Natural killer cell (primary cell): ENCODE measurements around the gene RAB5IF. TPM values are rescaled to one million over a fixed set of nuclear protein-coding genes. Genes with fewer than 3 reads are reported as not detected.

Experiments
- ATAC-seq, 3 donors: fragments of 150-1000 bp in 2 of 3; fragments of 200-7000 bp in 1 of 3; cut with Tn5 transposase; 1 replicate in 1 of 3; 2 replicates in 2 of 3; pipeline ENCODE4 v1.10.0; 2021; ENCODE audit warnings: mild to moderate bottlenecking in 2 of 3, moderate library complexity in 2 of 3
- DNase-seq, 2 donors: peaks; one replicate each; pipeline versions ENCODE4 v3.0.0 to v3.0.0-alpha.2; 2013 to 2021; ENCODE audit warnings: mixed read lengths in 1 of 2
- H3K27ac ChIP-seq: one replicate; pipeline ENCODE4 v1.5.1; 2013; ENCODE audit warnings: mild to moderate bottlenecking, low read length
- H3K27me3 ChIP-seq: one replicate; pipeline ENCODE4 v1.6.1; 2013; ENCODE audit warnings: low read length; ENCODE audit not compliant: control insufficient read depth, insufficient read depth
- H3K36me3 ChIP-seq: one replicate; pipeline ENCODE4 v1.6.1; 2013; ENCODE audit warnings: low read length; ENCODE audit not compliant: control insufficient read depth, insufficient read depth
- H3K4me1 ChIP-seq: one replicate; pipeline ENCODE4 v1.6.1; 2013; ENCODE audit warnings: low read length; ENCODE audit not compliant: control insufficient read depth, insufficient read depth
- H3K4me3 ChIP-seq: one replicate; pipeline ENCODE4 v1.5.1; 2013; ENCODE audit warnings: low read length
- H3K9me3 ChIP-seq: one replicate; pipeline ENCODE4 v1.6.1; 2013; ENCODE audit warnings: low read length; ENCODE audit not compliant: control insufficient read depth, insufficient read depth
- H3K27ac Mint-ChIP-seq, 2 donors: one replicate each; pipeline ENCODE4 v1.8.0; 2022; ENCODE audit warnings: mild to moderate bottlenecking in 2 of 2, mixed read lengths in 2 of 2, moderate library complexity in 1 of 2
- H3K27me3 Mint-ChIP-seq, 2 donors: one replicate each; pipeline ENCODE4 v1.8.0; 2022; ENCODE audit warnings: low read depth in 2 of 2, mixed read lengths in 2 of 2
- H3K36me3 Mint-ChIP-seq: one replicate; pipeline ENCODE4 v1.8.0; 2022; ENCODE audit warnings: mixed read lengths
- H3K4me1 Mint-ChIP-seq, 2 donors: one replicate each; pipeline ENCODE4 v1.8.0; 2022; ENCODE audit warnings: mixed read lengths in 2 of 2
- H3K4me3 Mint-ChIP-seq: one replicate; pipeline ENCODE4 v1.8.0; 2022; ENCODE audit warnings: mild to moderate bottlenecking, moderate library complexity, mixed read lengths
- H3K9me3 Mint-ChIP-seq, 2 donors: one replicate each; pipeline ENCODE4 v1.8.0; 2022; ENCODE audit warnings: mixed read lengths in 2 of 2
- WGBS: methylation state at CpG from one replicate; pipeline ENCODE4 v1.1.7; 2013; ENCODE audit warnings: missing lambda C conversion rate; ENCODE audit not compliant: insufficient coverage; 5-methylcytosine and 5-hydroxymethylcytosine counted together
- intact Hi-C: fragments of 100-400 bp; cut with micrococcal nuclease; formaldehyde crosslinking; loops from one replicate; pipeline ENCODE4 v1.14.2; 2022
- total RNA-seq, 4 donors: library from RNA; stranded (reverse); fragments of 120-200 nt in 1 of 4; gene quantifications; one replicate each; pipeline versions ENCODE4 v1.2.3 to v1.2.4, GENCODE V29; 2013 to 2022
- TF ChIP-seq, protein P1 (sequence below): fragments of 200-600 bp; IDR thresholded peaks from one replicate; pipeline ENCODE4 v1.8.0; 2022; ENCODE audit warnings: antibody characterized with exemption

The RAB5IF gene
- total RNA-seq, 3 donors from 2014 or later (not counting 1 experiment from before 2014, with no cell fraction given): 158 to 265 (median 247) TPM

- Mint-ChIP-seq H3K36me3 (no peaks in the 10 kb centered on the region), H3K4me3 (peak overlapping the region; percentile 95), H3K4me1 (peaks cover 57 to 59% of the 10 kb centered on the region in 2 donors), H3K9me3 (no peaks in the 10 kb centered on the region), H3K27ac (peak overlapping the region; percentile 97 to 98), H3K27me3 (no peaks in the 10 kb centered on the region)
- H3K27ac ChIP-seq: peak overlapping the region; percentile 85
- H3K27me3 ChIP-seq: no peaks in the 10 kb centered on the region
- H3K4me3 ChIP-seq: peak overlapping the region; percentile 54
- H3K4me1 ChIP-seq: peaks cover 57% of the 10 kb centered on the region
- ATAC-seq: peak; percentile 12 to 41 (median 17)
- intact Hi-C loops: loop anchor here (1.0 to 10.0 kb wide), 5 partner anchors 16 to 240 kb away; partner anchors contain the start of gene TGIF2
- H3K36me3 ChIP-seq: peaks cover 22% of the 10 kb centered on the region
- TF ChIP-seq, protein P1, sequence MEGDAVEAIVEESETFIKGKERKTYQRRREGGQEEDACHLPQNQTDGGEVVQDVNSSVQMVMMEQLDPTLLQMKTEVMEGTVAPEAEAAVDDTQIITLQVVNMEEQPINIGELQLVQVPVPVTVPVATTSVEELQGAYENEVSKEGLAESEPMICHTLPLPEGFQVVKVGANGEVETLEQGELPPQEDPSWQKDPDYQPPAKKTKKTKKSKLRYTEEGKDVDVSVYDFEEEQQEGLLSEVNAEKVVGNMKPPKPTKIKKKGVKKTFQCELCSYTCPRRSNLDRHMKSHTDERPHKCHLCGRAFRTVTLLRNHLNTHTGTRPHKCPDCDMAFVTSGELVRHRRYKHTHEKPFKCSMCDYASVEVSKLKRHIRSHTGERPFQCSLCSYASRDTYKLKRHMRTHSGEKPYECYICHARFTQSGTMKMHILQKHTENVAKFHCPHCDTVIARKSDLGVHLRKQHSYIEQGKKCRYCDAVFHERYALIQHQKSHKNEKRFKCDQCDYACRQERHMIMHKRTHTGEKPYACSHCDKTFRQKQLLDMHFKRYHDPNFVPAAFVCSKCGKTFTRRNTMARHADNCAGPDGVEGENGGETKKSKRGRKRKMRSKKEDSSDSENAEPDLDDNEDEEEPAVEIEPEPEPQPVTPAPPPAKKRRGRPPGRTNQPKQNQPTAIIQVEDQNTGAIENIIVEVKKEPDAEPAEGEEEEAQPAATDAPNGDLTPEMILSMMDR: no peak
- H3K9me3 ChIP-seq: no peaks in the 10 kb centered on the region
- peak in 1 of 2 donors; percentile 61 for DNase-seq
- WGBS: 43% methylated on average over 7 of the region's 7 CpGs
Observed at GRCh38 chr20:36644706-36645095, 39.1 kb downstream of the RAB5IF start.

GRCh38 chr20:36645353-36645752 lies 39.8 kb downstream of the RAB5IF start:
- WGBS: 67% methylated on average over 7 of the region's 7 CpGs
- peak in 1 of 2 donors; percentile 42 for DNase-seq

GRCh38 chr20:36645998-36646397 lies 40.4 kb downstream of the RAB5IF start, which contains the start of gene SLA2:
SLA2 (minus strand) TSS chr20:36646196; CDS start chr20:36641335, 4,861 bp downstream.
- Histone ChIP-seq H3K36me3 (peaks cover 13% of the 10 kb centered on the region), H3K9me3 (no peaks in the 10 kb centered on the region), H3K27ac (peak within 1 kb of the TSS; percentile 85), H3K4me3 (peak within 1 kb of the TSS; percentile 54), H3K27me3 (no peaks in the 10 kb centered on the region), H3K4me1 (peaks cover 57% of the 10 kb centered on the region)
- Mint-ChIP-seq H3K4me1 (peaks cover 56 to 59% of the 10 kb centered on the region in 2 donors), H3K27me3 (no peaks in the 10 kb centered on the region), H3K4me3 (peak within 1 kb of the TSS; percentile 95), H3K27ac (peak within 1 kb of the TSS; percentile 97 to 98), H3K36me3 (no peaks in the 10 kb centered on the region), H3K9me3 (no peaks in the 10 kb centered on the region)
- DNase-seq (peak; percentile 70 to 88), ATAC-seq (peak; percentile 76 to 90 (median 86))
- intact Hi-C loops: loop anchor here (2.0 to 10.0 kb wide), 4 partner anchors 33 to 239 kb away; partner anchors contain the start of gene TGIF2
- WGBS: 2% methylated on average over 9 of the region's 9 CpGs
- TF ChIP-seq, protein P1: no peak

More at GRCh38 chr20:36645353-36645752, 39.8 kb downstream of the RAB5IF start:
- intact Hi-C loops: loop anchor here (2.0 to 10.0 kb wide), 4 partner anchors 33 to 239 kb away; partner anchors contain the start of gene TGIF2
- TF ChIP-seq, protein P1: no peak
- H3K4me1 ChIP-seq: peaks cover 57% of the 10 kb centered on the region
- Mint-ChIP-seq H3K4me3 (peak overlapping the region; percentile 95), H3K36me3 (no peaks in the 10 kb centered on the region), H3K9me3 (no peaks in the 10 kb centered on the region), H3K4me1 (peaks cover 57 to 59% of the 10 kb centered on the region in 2 donors), H3K27ac (peak overlapping the region; percentile 97 to 98), H3K27me3 (no peaks in the 10 kb centered on the region)
- peak overlapping the region; percentile 54 for H3K4me3 ChIP-seq
- peaks cover 16% of the 10 kb centered on the region for H3K36me3 ChIP-seq
- H3K9me3 ChIP-seq: no peaks in the 10 kb centered on the region
- no peaks in the 10 kb centered on the region for H3K27me3 ChIP-seq
- no peak for ATAC-seq
- peak overlapping the region; percentile 85 for H3K27ac ChIP-seq
